Esophagus squamous epithelium (tissue), 4 donors: Measurements from ENCODE around the gene RALGPS2.

ENCODE experiments used
- POLR2A ChIP-seq, 4 donors: fragments of 450-650 bp; IDR thresholded peaks; one replicate each; pipeline ENCODE4 v1.6.1; 2017; ENCODE audit warnings: antibody characterized with exemption in 4 of 4, mild to moderate bottlenecking in 4 of 4, moderate library complexity in 3 of 4
- TF ChIP-seq, protein P1 (sequence below), 6 experiments: fragments of 450-650 bp in 4 of 6; fragments of 200-600 bp in 2 of 6; sonication (generic) in 2 of 6; IDR thresholded peaks; one replicate each; pipeline ENCODE4 v1.5.1; 2016 to 2019; ENCODE audit warnings: antibody characterized with exemption in 6 of 6, mild to moderate bottlenecking in 4 of 6, moderate library complexity in 4 of 6

DNA sequence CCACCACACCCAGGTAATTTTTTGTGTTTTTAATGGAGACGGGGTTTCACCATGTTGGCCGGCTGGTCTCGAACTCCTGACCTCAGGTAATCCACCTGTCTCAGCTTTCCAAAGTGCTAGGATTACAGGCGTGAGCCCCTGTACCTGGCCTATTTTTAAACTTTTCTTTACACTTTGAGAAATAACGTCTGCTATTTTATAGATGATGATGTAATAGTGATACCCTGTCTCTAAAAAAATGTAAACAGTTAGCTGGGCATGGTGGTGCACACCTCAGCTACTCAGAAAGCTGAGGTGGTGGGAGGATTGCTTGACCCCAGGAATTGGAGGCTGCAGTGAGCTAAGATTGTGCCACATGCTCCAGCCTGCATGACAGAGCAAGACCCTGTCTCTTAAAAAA, 47.9 kb downstream of the RALGPS2 start:
- TF ChIP-seq POLR2A (IDR thresholded peaks at IDR 0.05) = no peak
- TF ChIP-seq, protein P1, sequence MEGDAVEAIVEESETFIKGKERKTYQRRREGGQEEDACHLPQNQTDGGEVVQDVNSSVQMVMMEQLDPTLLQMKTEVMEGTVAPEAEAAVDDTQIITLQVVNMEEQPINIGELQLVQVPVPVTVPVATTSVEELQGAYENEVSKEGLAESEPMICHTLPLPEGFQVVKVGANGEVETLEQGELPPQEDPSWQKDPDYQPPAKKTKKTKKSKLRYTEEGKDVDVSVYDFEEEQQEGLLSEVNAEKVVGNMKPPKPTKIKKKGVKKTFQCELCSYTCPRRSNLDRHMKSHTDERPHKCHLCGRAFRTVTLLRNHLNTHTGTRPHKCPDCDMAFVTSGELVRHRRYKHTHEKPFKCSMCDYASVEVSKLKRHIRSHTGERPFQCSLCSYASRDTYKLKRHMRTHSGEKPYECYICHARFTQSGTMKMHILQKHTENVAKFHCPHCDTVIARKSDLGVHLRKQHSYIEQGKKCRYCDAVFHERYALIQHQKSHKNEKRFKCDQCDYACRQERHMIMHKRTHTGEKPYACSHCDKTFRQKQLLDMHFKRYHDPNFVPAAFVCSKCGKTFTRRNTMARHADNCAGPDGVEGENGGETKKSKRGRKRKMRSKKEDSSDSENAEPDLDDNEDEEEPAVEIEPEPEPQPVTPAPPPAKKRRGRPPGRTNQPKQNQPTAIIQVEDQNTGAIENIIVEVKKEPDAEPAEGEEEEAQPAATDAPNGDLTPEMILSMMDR (IDR thresholded peaks at IDR 0.05) = no peak
